HG03342 (cell line): Measurements from ENCODE around the gene PITRM1.

Source experiments
- ATAC-seq: cut with Tn5 transposase; IDR thresholded peaks from one replicate; pipeline ENCODE4 v1.9.1; 2021; ENCODE audit warnings: mild to moderate bottlenecking, moderate library complexity; ENCODE audit not compliant: unreplicated experiment

The PITRM1 gene

DNA sequence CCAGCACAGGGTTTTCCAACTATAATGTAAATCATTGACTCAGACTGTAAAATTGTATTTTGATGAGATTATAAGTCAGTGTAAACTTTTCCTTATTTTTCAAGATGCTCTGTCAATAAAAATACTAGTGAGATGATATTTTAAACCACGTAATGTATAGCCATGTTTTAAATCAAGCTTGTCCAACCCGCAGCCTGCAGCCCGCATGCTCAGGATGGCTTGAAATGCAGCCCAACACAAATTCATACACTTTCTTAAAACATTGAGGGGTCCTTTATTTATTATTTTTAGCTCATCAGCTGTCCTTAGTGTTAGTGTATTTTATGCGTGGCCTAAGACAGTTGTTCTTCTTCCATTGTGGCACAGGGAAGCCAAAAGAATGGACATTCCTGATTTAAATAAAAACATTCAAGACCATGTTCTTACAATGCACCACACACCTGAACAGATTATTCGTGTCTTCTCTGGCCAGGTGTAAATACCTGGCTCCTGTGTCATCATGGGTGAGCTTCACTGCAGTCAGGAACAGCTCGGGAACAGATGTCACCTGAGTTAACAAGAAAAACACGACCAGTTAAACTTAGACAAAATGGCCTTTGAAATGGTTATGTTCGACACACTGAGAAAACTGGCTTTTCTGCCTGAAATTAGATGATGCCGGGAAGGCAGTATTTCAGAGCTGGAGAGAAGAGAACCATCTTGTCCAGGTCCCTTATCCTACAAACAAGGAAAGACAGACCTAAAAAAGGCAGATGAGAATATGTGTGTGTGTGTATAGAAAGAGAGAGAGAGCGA lies 5.9 kb downstream of the PITRM1 start:
- ATAC-seq: no peak

DNA sequence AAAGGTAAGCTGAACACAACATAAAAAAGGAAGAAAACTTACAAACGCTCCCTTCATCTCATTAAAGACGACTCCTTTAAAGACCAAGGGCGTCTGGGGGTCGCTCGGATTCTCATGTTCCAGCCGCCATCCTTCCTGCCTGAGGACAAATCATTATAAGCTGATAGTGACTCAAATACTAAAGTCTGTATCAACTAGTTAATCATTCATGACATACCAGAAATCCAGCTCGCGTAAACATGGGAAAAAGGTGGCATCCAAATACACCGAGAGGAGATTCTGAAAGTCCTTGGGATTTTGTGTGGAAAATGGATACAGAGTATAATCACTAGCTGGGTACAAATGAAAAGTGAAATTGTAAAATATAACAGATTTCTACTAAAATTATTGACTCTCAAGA lies 7.4 kb downstream of the PITRM1 start:
- ATAC-seq: no peak

- ATAC-seq: no peak
Observed at GRCh38 chr10:3163879-3164278, 8.7 kb downstream of the PITRM1 start.

- no peak for ATAC-seq
Observed at GRCh38 chr10:3162533-3162932, 10.0 kb downstream of the PITRM1 start.

DNA sequence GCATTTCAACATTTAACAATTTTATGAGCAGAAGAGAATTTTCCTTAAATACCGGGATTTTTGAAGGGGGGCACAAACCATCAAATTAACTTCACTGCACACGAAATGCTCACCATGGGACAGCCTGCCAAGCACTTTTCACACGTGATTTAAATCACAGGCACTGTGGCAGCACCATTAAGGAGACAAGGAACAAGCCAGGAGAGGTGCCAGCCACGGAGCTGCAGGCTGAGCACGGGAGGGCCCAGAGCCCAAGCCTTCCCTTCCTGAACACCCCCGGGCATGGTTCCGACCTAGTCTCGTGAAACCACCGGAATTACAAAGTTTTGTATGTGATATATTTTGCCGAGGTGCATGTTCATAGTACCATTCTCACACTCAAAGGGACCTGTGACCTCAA lies 13.4 kb downstream of the PITRM1 start:
- ATAC-seq: no peak

DNA sequence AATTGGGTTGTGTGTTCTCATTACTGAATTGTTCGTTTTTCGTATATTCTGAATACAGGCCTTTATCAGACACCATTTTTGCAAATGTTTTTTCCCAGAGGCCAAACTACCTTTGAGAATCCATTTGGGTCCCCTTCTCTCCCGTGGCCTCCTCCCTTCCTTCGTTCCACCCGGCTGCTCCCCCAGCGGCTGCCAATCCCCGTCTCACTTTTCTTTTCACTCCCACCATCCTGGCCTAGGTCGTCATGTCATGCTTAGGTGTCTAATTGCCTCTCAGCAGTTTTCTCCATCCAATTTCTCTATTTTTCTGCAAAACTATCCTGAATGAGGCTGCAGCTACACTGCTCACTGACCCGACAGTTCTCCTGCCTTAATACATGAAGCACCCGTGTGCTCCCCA lies 17.9 kb downstream of the PITRM1 start:
- no peak for ATAC-seq

- ATAC-seq: no peak
Observed at GRCh38 chr10:3152566-3152935, 20.0 kb downstream of the PITRM1 start.

- ATAC-seq: no peak
Observed at GRCh38 chr10:3151889-3152565, 20.6 kb downstream of the PITRM1 start.

DNA sequence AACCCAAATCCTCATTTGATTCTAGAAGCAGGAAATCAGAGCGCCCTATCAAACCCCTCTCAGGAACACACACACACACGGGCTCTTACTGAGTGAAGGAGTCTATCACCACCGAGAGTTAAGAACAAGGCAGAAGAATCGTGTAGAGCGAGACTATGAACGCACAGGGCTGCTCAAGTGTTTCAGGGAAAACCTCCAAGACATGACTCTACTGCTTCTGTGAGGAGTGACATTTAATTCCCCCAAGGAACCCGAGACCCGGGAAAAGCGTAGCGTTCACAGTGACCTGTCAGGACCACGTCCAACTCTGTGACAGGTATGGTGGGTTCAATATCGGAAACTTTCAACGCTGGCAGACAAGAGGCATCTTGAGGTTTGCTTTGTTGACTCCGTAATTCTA lies 21.6 kb downstream of the PITRM1 start:
- no peak for ATAC-seq

DNA sequence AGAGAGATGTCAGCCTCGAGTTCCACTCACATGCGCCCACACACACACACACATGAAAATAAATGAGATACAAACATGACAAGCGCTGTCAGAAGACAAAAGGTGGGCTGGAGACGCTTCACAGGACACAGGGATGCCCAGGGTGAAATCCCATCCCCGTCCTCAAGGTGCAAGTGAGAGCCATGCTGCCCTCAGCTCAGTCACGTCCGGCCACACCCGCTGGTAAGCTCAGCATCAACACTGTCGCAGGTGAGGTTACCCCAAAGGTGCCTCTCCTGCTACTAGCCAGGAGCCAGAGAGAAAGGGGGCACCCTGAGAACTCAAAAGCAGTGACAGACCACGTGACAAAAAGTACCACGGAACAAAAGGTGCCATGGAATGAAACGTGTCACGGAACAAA lies 22.2 kb downstream of the PITRM1 start:
- no peak for ATAC-seq

- ATAC-seq: no peak
Observed at GRCh38 chr10:3149918-3150317, 22.7 kb downstream of the PITRM1 start.

DNA sequence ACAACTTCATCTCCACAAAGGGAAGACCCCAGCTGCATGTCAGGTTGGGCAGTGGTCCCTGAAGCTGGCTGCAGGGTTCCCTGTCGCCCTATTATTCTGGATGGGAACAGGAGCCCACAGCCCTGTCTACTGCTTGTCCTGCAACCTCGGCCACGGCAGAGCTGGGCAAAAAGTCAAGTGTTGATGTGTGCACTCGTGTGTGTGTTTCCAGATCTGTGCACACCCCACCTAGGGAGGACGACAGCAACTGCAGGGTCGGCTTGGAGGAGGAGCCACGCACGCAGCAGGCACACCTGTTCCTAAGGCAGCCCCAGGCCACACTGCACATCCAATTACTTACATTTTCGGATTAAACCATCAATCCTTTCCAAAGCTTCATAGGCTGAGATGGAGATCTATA lies 23.6 kb downstream of the PITRM1 start:
- no peak for ATAC-seq

- no peak for ATAC-seq
Observed at GRCh38 chr10:3148041-3148440, 24.5 kb downstream of the PITRM1 start.

DNA sequence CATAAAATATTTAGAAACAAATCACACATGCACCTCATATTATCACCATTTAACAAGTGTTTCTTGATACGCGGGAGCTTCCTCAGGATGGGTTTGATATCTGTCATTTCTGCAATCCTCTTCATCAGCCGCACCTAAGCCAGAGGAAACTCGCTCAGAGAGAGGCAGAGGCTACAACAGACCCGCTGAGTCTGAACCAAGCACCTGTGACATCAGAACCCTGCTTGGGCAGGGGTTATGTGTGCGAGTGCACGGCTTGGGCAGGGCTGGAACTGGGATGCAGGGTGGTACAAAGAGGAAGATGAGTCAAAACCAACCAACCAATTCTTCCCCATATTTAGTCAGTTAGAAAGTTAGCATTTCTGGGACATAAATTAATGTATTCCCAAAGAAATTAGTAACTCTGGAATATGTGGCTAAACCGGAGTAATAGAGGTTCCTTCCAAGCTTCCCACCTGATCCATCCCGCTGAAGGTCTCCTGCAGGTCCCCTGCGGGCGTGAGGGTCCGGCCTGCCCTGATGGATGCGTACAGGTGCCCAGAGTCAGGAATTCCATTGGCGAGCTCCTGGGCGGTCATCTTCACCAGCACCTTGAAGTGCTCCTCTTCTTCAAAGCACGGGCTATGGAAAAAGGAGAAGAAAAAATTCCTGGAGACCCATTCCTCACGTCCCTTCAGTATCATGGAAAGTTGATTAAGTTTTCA lies 25.3 kb downstream of the PITRM1 start:
- no peak for ATAC-seq

GRCh38 chr10:3146289-3146688 lies 26.3 kb downstream of the PITRM1 start:
- ATAC-seq: no peak

GRCh38 chr10:3145366-3145765 lies 27.2 kb downstream of the PITRM1 start:
- no peak for ATAC-seq

DNA sequence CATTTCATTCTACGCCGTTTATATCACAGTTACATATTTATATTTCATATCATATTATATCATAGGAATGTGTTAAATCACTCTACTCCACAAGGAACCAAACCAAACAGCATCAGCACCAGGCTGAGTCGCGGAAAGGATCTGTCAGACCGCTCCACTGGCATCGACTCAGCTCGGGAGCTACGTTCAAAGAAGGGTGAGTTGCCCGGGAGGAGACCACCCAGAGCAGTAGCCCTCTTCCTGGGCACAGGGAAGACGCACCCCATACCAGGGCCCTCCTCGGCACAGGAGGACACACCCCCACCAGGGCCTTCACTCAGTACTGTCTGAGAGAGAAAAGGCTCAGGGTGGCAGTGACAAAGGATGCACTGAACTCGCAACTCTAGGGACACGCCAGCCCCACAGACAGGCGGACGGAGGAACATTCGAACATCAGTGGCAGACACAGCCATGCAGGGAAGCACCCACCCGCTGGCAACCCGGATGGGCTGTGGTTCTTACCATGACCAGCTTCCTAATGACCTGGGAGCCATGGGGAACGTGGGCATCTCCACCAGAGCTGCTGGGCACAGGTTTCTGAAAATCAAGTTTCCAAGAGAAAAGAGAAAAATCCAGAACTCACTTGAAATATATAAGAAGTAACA lies 28.7 kb downstream of the PITRM1 start:
- no peak for ATAC-seq

GRCh38 chr10:3143366-3143765 lies 29.2 kb downstream of the PITRM1 start:
- no peak for ATAC-seq

- ATAC-seq: no peak
Observed at GRCh38 chr10:3142146-3142875, 30.3 kb downstream of the PITRM1 start.

DNA sequence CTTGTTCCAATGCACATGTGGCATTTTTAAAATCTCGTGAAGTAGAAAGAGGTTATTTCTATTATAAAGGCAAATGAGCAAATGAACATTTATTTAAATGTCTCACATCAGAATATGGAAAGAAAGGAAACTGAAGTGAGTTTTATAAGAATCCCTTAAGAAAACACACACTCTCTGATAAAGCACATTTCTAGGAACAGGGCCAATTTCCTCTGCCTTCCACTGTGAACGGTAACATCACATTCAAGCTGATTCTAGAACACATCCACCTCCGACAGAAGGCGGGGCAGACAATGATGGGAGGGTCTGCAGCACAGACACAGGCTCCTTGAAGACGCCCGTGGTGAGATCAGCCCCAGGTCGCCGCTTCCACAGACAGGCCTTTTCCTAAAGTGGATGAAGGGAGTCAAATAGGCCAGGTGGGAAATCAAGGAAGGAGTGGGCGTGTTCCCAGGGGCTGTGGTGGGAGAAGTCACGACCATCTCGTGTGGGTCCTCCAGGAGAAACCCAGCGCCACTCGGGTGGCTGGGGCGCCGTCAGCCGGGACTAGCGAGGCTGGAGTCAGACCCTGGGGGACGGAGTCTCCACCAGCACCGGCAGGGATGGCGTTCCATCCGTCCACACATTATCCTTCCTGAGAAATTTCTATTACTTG lies 31.1 kb downstream of the PITRM1 start:
- ATAC-seq: no peak
